Muscle of arm (tissue), 12 donors: ENCODE results near the gene THEM5. TPM values are rescaled to one million over a fixed set of nuclear protein-coding genes. Genes with fewer than 3 reads are reported as not detected.

Source experiments
- DNase-seq: peaks from one replicate; pipeline ENCODE4 v3.0.0-alpha.2; 2013
- polyA plus RNA-seq, 12 donors: library from polyadenylated mRNA; unstranded; fragments of 120-200 nt; gene quantifications; one replicate each; pipeline ENCODE4 v1.2.1, GENCODE V29; 2013; ENCODE audit not compliant: insufficient read length in 12 of 12

THEM5 gene
- polyA plus RNA-seq, 12 donors, result 0.35 to 11.0 (median 0.62) TPM; not detected in 2

DNA sequence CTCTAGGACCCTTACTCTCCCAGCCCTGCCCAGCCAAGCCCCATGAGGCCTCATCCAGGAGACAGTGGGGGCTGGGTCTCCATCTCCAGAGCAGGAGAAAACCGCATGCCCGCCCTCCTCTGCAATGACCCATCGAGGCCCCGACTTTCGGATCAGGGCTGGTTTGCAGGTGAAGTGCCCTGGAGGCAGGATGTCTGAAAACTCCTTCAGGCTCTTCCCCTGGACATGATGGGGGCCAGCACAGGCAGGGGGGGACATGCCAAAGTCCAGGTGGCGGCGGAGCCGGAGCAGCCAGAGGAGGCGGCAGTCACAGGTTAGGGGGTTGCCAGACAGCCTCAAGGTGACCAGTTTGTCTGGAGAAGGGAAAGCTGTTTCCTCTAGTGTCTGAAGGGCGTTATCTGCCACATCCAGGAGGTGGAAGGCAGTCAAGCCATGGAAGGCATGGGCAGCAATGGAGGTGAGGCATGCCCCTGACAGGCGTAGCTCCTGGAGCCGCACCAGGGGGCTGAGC lies 52.1 kb downstream of the THEM5 start:
- DNase-seq, result no peak

DNA sequence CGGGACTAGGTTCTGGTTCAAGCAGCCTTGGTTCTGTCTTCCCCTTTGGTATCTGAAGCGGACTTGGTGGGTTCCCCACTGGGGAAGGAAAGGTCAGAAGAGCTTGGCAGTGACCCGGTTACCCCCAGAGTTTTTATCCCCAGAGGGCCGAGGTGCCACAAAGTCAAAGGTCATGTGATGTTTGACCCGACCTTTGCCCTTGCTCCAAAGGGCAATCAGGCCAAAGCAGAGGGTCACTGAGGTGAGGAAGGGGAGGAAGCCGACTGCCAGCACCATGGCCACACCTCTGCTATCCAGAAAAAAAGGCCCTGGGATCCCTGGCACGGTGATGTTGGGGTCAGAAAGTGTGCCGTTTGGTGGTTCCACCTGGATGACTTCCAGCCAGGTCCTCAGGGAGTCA lies 52.7 kb downstream of the THEM5 start:
- no peak for DNase-seq

DNA sequence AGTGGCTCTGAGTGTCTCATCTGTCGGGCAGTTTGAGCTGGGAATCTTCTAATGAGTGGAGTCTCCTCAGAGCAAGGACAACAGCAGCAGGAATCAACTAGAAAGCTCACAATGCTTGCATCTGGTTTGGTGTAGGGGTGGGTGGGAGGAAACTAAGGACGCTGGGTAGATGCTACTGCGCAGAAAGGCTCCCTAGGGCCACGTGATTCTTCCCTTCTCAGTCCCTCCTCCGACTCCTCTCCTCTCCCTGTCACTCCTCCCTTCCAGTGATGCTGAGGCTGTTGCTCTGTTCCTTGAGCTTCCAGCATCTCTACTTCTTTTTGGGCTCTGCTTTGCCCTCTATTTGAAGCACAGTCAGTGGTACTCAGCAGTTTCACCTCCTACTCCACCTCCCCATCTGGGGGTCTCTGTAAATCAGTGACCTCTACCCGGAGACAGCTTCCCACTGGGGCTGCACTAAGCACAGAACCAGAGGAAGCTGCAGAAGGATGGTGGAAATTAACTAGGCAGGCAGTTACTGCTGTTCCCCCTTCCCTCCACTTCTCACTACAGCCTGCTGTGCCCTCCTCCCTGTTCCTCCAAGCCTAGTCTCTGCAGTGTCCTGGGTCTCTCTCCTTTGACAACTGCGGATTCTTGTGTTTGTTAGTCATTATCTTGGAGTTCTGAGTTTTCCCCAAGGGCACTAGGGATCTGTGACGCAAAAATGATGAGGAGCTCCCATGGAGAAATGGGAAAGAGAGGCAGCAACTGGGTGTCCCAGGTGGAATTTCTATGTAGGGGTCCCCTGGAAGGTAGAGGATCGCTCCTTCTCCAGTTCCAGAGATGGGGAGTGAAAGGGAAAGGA lies 54.1 kb downstream of the THEM5 start:
- no peak for DNase-seq

DNA sequence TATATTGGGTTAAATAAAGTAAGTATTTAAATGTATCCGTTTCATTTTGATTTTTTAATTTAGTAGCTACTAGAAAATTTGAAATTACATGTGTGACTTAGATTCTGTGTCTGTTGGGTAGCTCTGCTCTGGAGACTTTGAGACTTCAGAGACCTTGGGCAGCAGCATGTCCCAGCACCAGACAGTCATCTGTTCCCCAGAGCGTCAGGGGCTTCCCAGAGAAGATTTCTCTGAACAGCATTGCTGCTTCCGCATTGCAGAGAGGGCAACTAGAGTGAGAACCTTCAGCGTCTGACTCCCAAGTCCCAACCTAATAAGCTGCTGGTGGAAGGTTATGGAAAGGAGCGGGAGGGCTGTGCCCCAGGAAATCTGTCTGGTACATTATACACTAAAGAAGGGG lies 54.9 kb downstream of the THEM5 start:
- no peak for DNase-seq

Other genes starting within 250 kb of the THEM5 start
- 10 to 100 TPM in 11 of 12 donors, not detected in 1; 19.3 to 28.0 (median 20.7) TPM for gene SNX27, start 241.7 kb downstream of the THEM5 start, polyA plus RNA-seq
- 10 to 100 TPM in 1 of 12 donors, 1 to 10 TPM in 1, under 1 TPM in 9, not detected in 1; 0.24 to 22.4 (median 0.75) TPM for gene CELF3, start 136.9 kb downstream of the THEM5 start, polyA plus RNA-seq
- gene RIIAD1, start 132.2 kb downstream of the THEM5 start, polyA plus RNA-seq, result 1 to 10 TPM in 9 of 12 donors, under 1 TPM in 1, not detected in 2; 0.95 to 2.1 (median 1.3) TPM
- gene MRPL9, start 90.2 kb downstream of the THEM5 start, polyA plus RNA-seq, result 10 to 100 TPM in 11 of 12 donors, not detected in 1; 53.7 to 91.3 (median 75.7) TPM
- gene TDRKH, start 63.2 kb downstream of the THEM5 start, polyA plus RNA-seq, result 1 to 10 TPM in 10 of 12 donors, not detected in 2; 3.5 to 6.0 (median 4.3) TPM
- under 1 TPM in 10 of 12 donors, not detected in 2; 0.07 to 0.67 (median 0.33) TPM for gene LINGO4, start 48.3 kb downstream of the THEM5 start, polyA plus RNA-seq
- 10 to 100 TPM in 2 of 12 donors, 1 to 10 TPM in 9, not detected in 1; 1.8 to 12.2 (median 6.2) TPM for gene RORC, start 21.9 kb downstream of the THEM5 start, polyA plus RNA-seq
- under 1 TPM in 7 of 12 donors, not detected in 5; 0.09 to 0.62 (median 0.22) TPM for gene C2CD4D, start 13.9 kb downstream of the THEM5 start, polyA plus RNA-seq
- gene THEM4, start 55.8 kb upstream of the THEM5 start, polyA plus RNA-seq, result 10 to 100 TPM in 11 of 12 donors, not detected in 1; 11.6 to 24.9 (median 16.5) TPM
- 100 to 1,000 TPM in 11 of 12 donors, not detected in 1; 174 to 624 (median 240) TPM for gene S100A10, start 140.1 kb upstream of the THEM5 start, polyA plus RNA-seq
- gene S100A11, start 183.3 kb upstream of the THEM5 start, polyA plus RNA-seq, result 100 to 1,000 TPM in 11 of 12 donors, not detected in 1; 136 to 469 (median 213) TPM
- gene TCHHL1, start 235.4 kb upstream of the THEM5 start, polyA plus RNA-seq, result not detected